Chondrocyte (in vitro differentiated cells): ENCODE data around the gene PRDM10. TPM values are rescaled to one million over a fixed set of nuclear protein-coding genes. Genes with fewer than 3 reads are reported as not detected.

Experiments
- DNase-seq: peaks from one replicate; pipeline ENCODE4 v3.0.0; 2021; ENCODE audit warnings: mixed read lengths, low spot score
- H3K27ac Mint-ChIP-seq: one replicate; pipeline ENCODE4 v1.8.0; 2021; ENCODE audit warnings: mild to moderate bottlenecking, moderate library complexity, mixed read lengths; ENCODE audit not compliant: unreplicated experiment
- H3K27me3 Mint-ChIP-seq: 2 replicates; pipeline ENCODE4 v1.8.0; 2021; ENCODE audit warnings: low read depth, mixed read lengths
- H3K36me3 Mint-ChIP-seq: 2 replicates; pipeline ENCODE4 v1.8.0; 2021; ENCODE audit warnings: low read depth, mixed read lengths
- H3K4me1 Mint-ChIP-seq: 2 replicates; pipeline ENCODE4 v1.8.0; 2021; ENCODE audit warnings: low read depth, mild to moderate bottlenecking, mixed read lengths
- H3K4me3 Mint-ChIP-seq: one replicate; pipeline ENCODE4 v1.8.0; 2021; ENCODE audit warnings: mild to moderate bottlenecking, moderate library complexity, mixed read lengths; ENCODE audit not compliant: unreplicated experiment
- H3K9me3 Mint-ChIP-seq: 2 replicates; pipeline ENCODE4 v1.8.0; 2021; ENCODE audit warnings: low read depth, mixed read lengths
- CTCF ChIP-seq: fragments of 200-600 bp; sonication (generic); IDR thresholded peaks from 2 replicates; pipeline ENCODE4 v1.5.0; 2021; ENCODE audit warnings: antibody characterized with exemption, mild to moderate bottlenecking, moderate library complexity
- total RNA-seq: library from RNA; stranded (reverse); gene quantifications from 3 replicates; pipeline ENCODE4 v1.2.1, GENCODE V29; 2021

The PRDM10 gene
- total RNA-seq, 1 donor from 2014 or later, result 8.2 TPM

GRCh38 chr11:129855086-129855485 is 147.5 kb downstream of the PRDM10 start:
- peaks cover 3% of the 10 kb centered on the region for H3K27me3 Mint-ChIP-seq
- no peak overlapping the region for H3K4me3 Mint-ChIP-seq
- no peaks in the 10 kb centered on the region for H3K9me3 Mint-ChIP-seq
- no peak overlapping the region for H3K27ac Mint-ChIP-seq
- TF ChIP-seq CTCF, result no peak
- no peak for DNase-seq
- peaks cover 4% of the 10 kb centered on the region for H3K36me3 Mint-ChIP-seq
- H3K4me1 Mint-ChIP-seq, result no peaks in the 10 kb centered on the region

- Mint-ChIP-seq H3K27ac (no peak overlapping the region), H3K36me3 (no peaks in the 10 kb centered on the region), H3K4me3 (no peak overlapping the region), H3K4me1 (no peaks in the 10 kb centered on the region), H3K9me3 (no peaks in the 10 kb centered on the region), H3K27me3 (peaks cover 3% of the 10 kb centered on the region)
- DNase-seq, result no peak
- TF ChIP-seq CTCF, result no peak
Observed at GRCh38 chr11:129854232-129854805, 148.3 kb downstream of the PRDM10 start.

GRCh38 chr11:129853518-129854231 is 149.0 kb downstream of the PRDM10 start:
- no peak for DNase-seq
- Mint-ChIP-seq H3K4me1 (no peaks in the 10 kb centered on the region), H3K27me3 (peaks cover 3% of the 10 kb centered on the region), H3K27ac (no peak overlapping the region), H3K9me3 (no peaks in the 10 kb centered on the region), H3K36me3 (no peaks in the 10 kb centered on the region), H3K4me3 (no peak overlapping the region)
- no peak for TF ChIP-seq CTCF

- DNase-seq, result no peak
- Mint-ChIP-seq H3K27ac (no peak overlapping the region), H3K4me1 (no peaks in the 10 kb centered on the region), H3K9me3 (no peaks in the 10 kb centered on the region), H3K4me3 (no peak overlapping the region), H3K27me3 (peaks cover 3% of the 10 kb centered on the region), H3K36me3 (no peaks in the 10 kb centered on the region)
- no peak for TF ChIP-seq CTCF
Observed at GRCh38 chr11:129852125-129852740, 150.4 kb downstream of the PRDM10 start.

Other genes starting within 250 kb of the PRDM10 start
- not detected in 3 replicates for gene TMEM45B, start 187.0 kb downstream of the PRDM10 start, total RNA-seq
- gene NFRKB, start 107.3 kb downstream of the PRDM10 start, total RNA-seq, result 20.1 to 22.1 TPM (median 21.2 TPM) in 3 replicates
- gene APLP2, start 67.1 kb upstream of the PRDM10 start, total RNA-seq, result 355 to 358 TPM (median 358 TPM) in 3 replicates
- 0.10 TPM in 2 of 3 replicates, not detected in the other for gene ST14, start 156.9 kb upstream of the PRDM10 start, total RNA-seq